SK-N-SH (cell line): ENCODE results near the gene NOXA1. TPM values are rescaled to one million over a fixed set of nuclear protein-coding genes. Genes with fewer than 3 reads are reported as not detected.

Experiments
- CTCF ChIA-PET: fragments of 300-600, 350-600 bp; formaldehyde crosslinking; extraction: SDS; loops from one replicate; lab custom pipeline; 2021; lab: Yijun Ruan, JAX
- POLR2A ChIA-PET: fragments of 350-600 bp; sonication (Branson Sonifier 250); formaldehyde crosslinking; extraction: SDS; loops from one replicate; lab custom pipeline; 2020; ENCODE audit warnings: antibody characterized with exemption, inconsistent platforms; lab: Yijun Ruan, JAX
- DNase-seq: peaks from one replicate; pipeline ENCODE4 v3.0.0; 2012
- H2AFZ ChIP-seq: fragments of 200-600 bp; sonication (generic); 2 replicates; pipeline ENCODE4 v1.8.1; 2016; ENCODE audit warnings: antibody characterized with exemption, mild to moderate bottlenecking, low read depth
- H3F3A ChIP-seq: fragments of 200-600 bp; sonication (generic); replicated peaks from 2 replicates; pipeline ENCODE3; 2016; ENCODE audit warnings: antibody characterized with exemption, mild to moderate bottlenecking; ENCODE audit not compliant: insufficient read depth
- H3K27ac ChIP-seq, 2 experiments: fragments of 200-500 bp in 1 of 2; fragments of 200-600 bp in 1 of 2; sonication (Bioruptor generic) in 1 of 2; sonication (generic), shearing (Covaris generic) in 1 of 2; 2 replicates each; pipeline versions ENCODE4 v1.5.1 to v1.6.1; 2014 to 2016; ENCODE audit warnings: low read depth in 2 of 2, inconsistent platforms in 1 of 2, low read length in 1 of 2, mild to moderate bottlenecking in 1 of 2, mixed read lengths in 1 of 2
- H3K27me3 ChIP-seq: fragments of 200-600 bp; sonication (generic), shearing (Covaris generic); 2 replicates; pipeline ENCODE4 v1.6.1; 2016; ENCODE audit warnings: mixed run types; ENCODE audit not compliant: insufficient read depth
- H3K36me3 ChIP-seq, 2 experiments: fragments of 200-500 bp in 1 of 2; fragments of 200-600 bp in 1 of 2; sonication (Bioruptor generic) in 1 of 2; sonication (generic) in 1 of 2; replicated peaks in 1 of 2; 2 replicates each; pipeline versions ENCODE3 to v1.5.1; 2014 to 2016; ENCODE audit warnings: low read length in 1 of 2, mild to moderate bottlenecking in 1 of 2; ENCODE audit not compliant: insufficient read depth in 2 of 2, control insufficient read depth in 1 of 2
- H3K4me1 ChIP-seq, 2 experiments: fragments of 200-500 bp in 1 of 2; fragments of 200-600 bp in 1 of 2; sonication (Bioruptor generic) in 1 of 2; sonication (generic), shearing (Covaris generic) in 1 of 2; 2 replicates each; pipeline versions ENCODE4 v1.5.1 to v1.6.1; 2014 to 2016; ENCODE audit warnings: low read depth in 1 of 2, low read length in 1 of 2, mixed run types in 1 of 2; ENCODE audit not compliant: insufficient read depth in 2 of 2, control insufficient read depth in 1 of 2
- H3K4me2 ChIP-seq: fragments of 200-600 bp; sonication (generic), shearing (Covaris generic); 2 replicates; pipeline ENCODE4 v1.6.1; 2017; ENCODE audit warnings: mixed run types
- H3K4me3 ChIP-seq, 2 experiments: fragments of 200-500 bp in 1 of 2; fragments of 200-600 bp in 1 of 2; sonication (Bioruptor generic) in 1 of 2; sonication (generic), shearing (Covaris generic) in 1 of 2; 2 replicates each; pipeline versions ENCODE4 v1.5.1 to v1.8.1; 2014 to 2016; ENCODE audit warnings: low read depth in 2 of 2, inconsistent platforms in 1 of 2, low read length in 1 of 2, mild to moderate bottlenecking in 1 of 2, mixed read lengths in 1 of 2, moderate library complexity in 1 of 2
- H3K79me2 ChIP-seq: fragments of 200-600 bp; sonication (generic); 2 replicates; pipeline ENCODE4 v1.8.1; 2017; ENCODE audit warnings: mild to moderate bottlenecking; ENCODE audit not compliant: insufficient read depth
- H3K9ac ChIP-seq: fragments of 200-600 bp; sonication (generic); 2 replicates; pipeline ENCODE4 v1.6.1; 2017; ENCODE audit warnings: mixed run types
- H3K9me2 ChIP-seq: fragments of 200-600 bp; sonication (generic); 2 replicates; pipeline ENCODE4 v1.6.1; 2017; ENCODE audit warnings: mixed run types
- H3K9me3 ChIP-seq: fragments of 200-600 bp; sonication (generic); 2 replicates; pipeline ENCODE4 v1.6.1; 2017; ENCODE audit warnings: mixed run types, mild to moderate bottlenecking, moderate library complexity
- H4K20me1 ChIP-seq: fragments of 200-600 bp; sonication (generic); 2 replicates; pipeline ENCODE4 v1.6.1; 2017; ENCODE audit warnings: mild to moderate bottlenecking, mixed run types; ENCODE audit not compliant: insufficient read depth
- CTCF ChIP-seq: fragments of 200-600 bp; sonication (generic); IDR thresholded peaks from 2 replicates; pipeline ENCODE4 v1.6.1; 2017; ENCODE audit warnings: antibody characterized with exemption, mild to moderate bottlenecking, moderate library complexity
- EP300 ChIP-seq, 2 experiments: IDR thresholded peaks; 2 replicates each; pipeline versions ENCODE4 v1.4.0 to v1.6.1; 2012; ENCODE audit warnings: borderline replicate concordance in 1 of 2, low read depth in 1 of 2, low read length in 1 of 2
- EZH2phosphoT487 ChIP-seq: fragments of 200-600 bp; sonication (generic); IDR thresholded peaks from 2 replicates; pipeline ENCODE4 v1.6.1; 2017; ENCODE audit warnings: low read depth, mixed run types, mild to moderate bottlenecking, antibody characterized with exemption, moderate library complexity, borderline replicate concordance
- FOXJ3 ChIP-seq: sonication (generic); formaldehyde crosslinking; IDR thresholded peaks from 2 replicates; pipeline ENCODE4 v1.5.1; 2020; ENCODE audit warnings: mild to moderate bottlenecking, missing genetic modification reagents
- GABPA ChIP-seq: IDR thresholded peaks from 2 replicates; pipeline ENCODE4 v1.4.0; 2012; ENCODE audit warnings: low read depth, mild to moderate bottlenecking
- GATA2 ChIP-seq: sonication (generic); formaldehyde crosslinking; IDR thresholded peaks from 2 replicates; pipeline ENCODE4 v1.5.0; 2020; ENCODE audit warnings: mild to moderate bottlenecking, missing genetic modification reagents
- IRF3 ChIP-seq: fragments of 150-350 bp; IDR thresholded peaks from 2 replicates; pipeline ENCODE4 v1.6.1; 2016; ENCODE audit warnings: mild to moderate bottlenecking, low read depth, low read length
- JUND ChIP-seq: IDR thresholded peaks from 2 replicates; pipeline ENCODE4 v1.4.0; 2012
- MAX ChIP-seq: IDR thresholded peaks from 2 replicates; pipeline ENCODE4 v1.4.0; 2012; ENCODE audit warnings: low read depth
- MEF2A ChIP-seq: IDR thresholded peaks from 2 replicates; pipeline ENCODE4 v1.4.0; 2012; ENCODE audit warnings: low read depth, borderline replicate concordance
- NRF1 ChIP-seq: IDR thresholded peaks from 2 replicates; pipeline ENCODE4 v1.6.1; 2012; ENCODE audit warnings: low read depth, mild to moderate bottlenecking, low read length
- POLR2AphosphoS5 ChIP-seq: IDR thresholded peaks from 2 replicates; pipeline ENCODE4 v1.6.1; 2012; ENCODE audit warnings: low read depth, low read length
- RFX5 ChIP-seq: IDR thresholded peaks from 2 replicates; pipeline ENCODE4 v1.6.1; 2012; ENCODE audit warnings: mild to moderate bottlenecking, improper control_type of control experiment, low read length
- SMC3 ChIP-seq: IDR thresholded peaks from 2 replicates; pipeline ENCODE4 v1.6.1; 2012; ENCODE audit warnings: low read depth, low read length, improper control_type of control experiment
- TAF1 ChIP-seq: IDR thresholded peaks from 2 replicates; pipeline ENCODE4 v1.6.1; 2012; ENCODE audit warnings: low read depth, mild to moderate bottlenecking, low read length, moderate library complexity, borderline replicate concordance
- TCF12 ChIP-seq: IDR thresholded peaks from 2 replicates; pipeline ENCODE4 v1.4.0; 2012
- USF1 ChIP-seq: IDR thresholded peaks from 2 replicates; pipeline ENCODE4 v1.4.0; 2012; ENCODE audit warnings: low read depth, borderline replicate concordance
- USF2 ChIP-seq: fragments of 150-350 bp; IDR thresholded peaks from 2 replicates; pipeline ENCODE4 v1.6.1; 2017; ENCODE audit warnings: antibody characterized with exemption, low read length, low read depth, borderline replicate concordance
- WGBS: methylation state at CpG from one replicate; pipeline ENCODE4 v1.1.6; 2017; ENCODE audit warnings: low lambda C conversion rate; 5-methylcytosine and 5-hydroxymethylcytosine counted together
- polyA plus RNA-seq, 3 experiments: library from polyadenylated mRNA; depleted of rRNA; stranded (reverse); fragments of >200 nt; gene quantifications; 2 replicates each; pipeline ENCODE4 v1.2.3, GENCODE V29; 2012
- TF ChIP-seq, protein P1 (sequence below): IDR thresholded peaks from 2 replicates; pipeline ENCODE4; 2012
- TF ChIP-seq, protein P2 (sequence below): IDR thresholded peaks from 2 replicates; pipeline ENCODE4 v1.4.0; 2012; ENCODE audit warnings: low read depth, borderline replicate concordance

The NOXA1 gene
- polyA plus RNA-seq, 1 of the 3 experiments (the other 2 are of a cell fraction) = 0.39 TPM

DNA sequence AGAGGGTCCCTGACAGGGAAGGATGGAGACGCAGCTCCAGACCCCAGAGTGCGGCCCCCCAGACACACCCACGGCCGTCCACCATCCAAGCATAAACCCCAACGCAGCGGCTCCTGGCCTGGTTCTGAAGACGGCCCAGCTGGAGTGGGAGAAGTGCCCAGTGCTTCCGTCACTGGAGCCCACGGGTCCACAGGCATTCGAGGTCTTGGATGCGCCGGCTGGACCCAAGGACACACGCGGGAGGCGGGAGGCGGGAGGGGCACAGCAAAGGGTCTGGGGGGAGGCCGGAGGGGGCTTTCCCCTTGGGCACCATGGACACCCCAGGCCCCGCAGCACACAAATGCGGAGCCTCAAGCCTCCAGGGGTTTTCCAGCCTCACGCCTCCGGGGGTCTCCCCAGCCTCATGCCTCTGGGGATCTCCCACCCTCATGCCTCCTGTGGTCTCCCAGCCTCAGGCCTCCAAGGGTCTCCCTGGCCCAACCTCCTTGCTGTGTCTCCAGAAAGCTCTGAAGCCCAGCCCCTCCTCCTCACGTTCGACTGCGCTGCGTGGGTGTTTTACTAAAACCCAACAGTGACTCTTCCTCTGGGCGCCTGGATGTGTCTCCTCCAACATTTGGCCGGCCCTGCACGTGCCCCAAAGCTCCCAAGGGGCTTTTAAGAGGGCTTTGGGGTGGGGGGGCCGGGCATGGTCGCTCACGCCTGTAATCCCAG is 15.4 kb upstream of the NOXA1 start:
- no peaks in the 10 kb centered on the region for H3K36me3 ChIP-seq
- no peaks in the 10 kb centered on the region for H3K27me3 ChIP-seq
- no peak overlapping the region for H3K4me3 ChIP-seq
- H3K4me1 ChIP-seq = peaks cover 7 to 24% of the 10 kb centered on the region in 2 experiments; a peak in 3 of 4 replicates
- peaks cover 12% of the 10 kb centered on the region for H3F3A ChIP-seq
- peaks cover 7% of the 10 kb centered on the region; the same call in 1 of the 2 replicates for H3K79me2 ChIP-seq
- CTCF ChIA-PET = interaction anchor here (0.9 to 1.9 kb wide), 8 partner anchors 15 to 130 kb away, joined by 3 to 8 read pairs (median 3); partner anchors contain the start of genes EXD3, NRARP and TOR4A
- no peaks in the 10 kb centered on the region for H3K9me2 ChIP-seq
- TF ChIP-seq GABPA (no peak), TCF12 (no peak), USF1 (no peak), GATA2 (no peak), POLR2AphosphoS5 (no peak), USF2 (no peak), RFX5 (no peak), EZH2phosphoT487 (no peak), IRF3 (no peak), MEF2A (no peak), CTCF (no peak), MAX (no peak), JUND (no peak), NRF1 (no peak), SMC3 (no peak), TAF1 (no peak), FOXJ3 (no peak), EP300 (IDR thresholded peaks at IDR 0.05; ENCODE audit: borderline replicate concordance in 1 of 2, low read depth in 1 of 2, low read length in 1 of 2) (no peak)
- TF ChIP-seq, protein P1, sequence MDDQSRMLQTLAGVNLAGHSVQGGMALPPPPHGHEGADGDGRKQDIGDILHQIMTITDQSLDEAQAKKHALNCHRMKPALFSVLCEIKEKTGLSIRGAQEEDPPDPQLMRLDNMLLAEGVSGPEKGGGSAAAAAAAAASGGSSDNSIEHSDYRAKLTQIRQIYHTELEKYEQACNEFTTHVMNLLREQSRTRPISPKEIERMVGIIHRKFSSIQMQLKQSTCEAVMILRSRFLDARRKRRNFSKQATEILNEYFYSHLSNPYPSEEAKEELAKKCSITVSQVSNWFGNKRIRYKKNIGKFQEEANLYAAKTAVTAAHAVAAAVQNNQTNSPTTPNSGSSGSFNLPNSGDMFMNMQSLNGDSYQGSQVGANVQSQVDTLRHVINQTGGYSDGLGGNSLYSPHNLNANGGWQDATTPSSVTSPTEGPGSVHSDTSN = no peak
- TF ChIP-seq, protein P2, sequence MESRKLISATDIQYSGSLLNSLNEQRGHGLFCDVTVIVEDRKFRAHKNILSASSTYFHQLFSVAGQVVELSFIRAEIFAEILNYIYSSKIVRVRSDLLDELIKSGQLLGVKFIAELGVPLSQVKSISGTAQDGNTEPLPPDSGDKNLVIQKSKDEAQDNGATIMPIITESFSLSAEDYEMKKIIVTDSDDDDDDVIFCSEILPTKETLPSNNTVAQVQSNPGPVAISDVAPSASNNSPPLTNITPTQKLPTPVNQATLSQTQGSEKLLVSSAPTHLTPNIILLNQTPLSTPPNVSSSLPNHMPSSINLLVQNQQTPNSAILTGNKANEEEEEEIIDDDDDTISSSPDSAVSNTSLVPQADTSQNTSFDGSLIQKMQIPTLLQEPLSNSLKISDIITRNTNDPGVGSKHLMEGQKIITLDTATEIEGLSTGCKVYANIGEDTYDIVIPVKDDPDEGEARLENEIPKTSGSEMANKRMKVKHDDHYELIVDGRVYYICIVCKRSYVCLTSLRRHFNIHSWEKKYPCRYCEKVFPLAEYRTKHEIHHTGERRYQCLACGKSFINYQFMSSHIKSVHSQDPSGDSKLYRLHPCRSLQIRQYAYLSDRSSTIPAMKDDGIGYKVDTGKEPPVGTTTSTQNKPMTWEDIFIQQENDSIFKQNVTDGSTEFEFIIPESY = no peak
- H2AFZ ChIP-seq = no peak overlapping the region
- no peak overlapping the region for H3K9ac ChIP-seq
- WGBS = 92% methylated on average over 13 of the region's 31 CpGs
- H3K9me3 ChIP-seq = no peaks in the 10 kb centered on the region
- H3K27ac ChIP-seq = no peak overlapping the region
- DNase-seq = no peak
- H3K4me2 ChIP-seq = 0 out of 2 replicates have a peak overlapping the region, but pooled peaks have one; percentile 66
- H4K20me1 ChIP-seq = 0 out of 2 replicates have a peak, but pooled peaks cover 4% of the 10 kb centered on the region
- POLR2A ChIA-PET = interaction anchor here (0.6 kb wide), 1 partner anchor 77 kb away, joined by 4 read pairs; no protein-coding TSS in a partner anchor
